HepG2 (cell line): Measurements from ENCODE around the gene HNRNPL. TPM values are rescaled to one million over a fixed set of nuclear protein-coding genes. Genes with fewer than 3 reads are reported as not detected.

Experiments
- AHDC1 ChIP-seq: sonication (generic); formaldehyde crosslinking; IDR thresholded peaks from 2 replicates; pipeline ENCODE4 v1.5.1; 2020; ENCODE audit warnings: mild to moderate bottlenecking, missing genetic modification reagents, borderline replicate concordance
- CBX1 ChIP-seq: IDR thresholded peaks from one replicate; pipeline ENCODE4 v1.6.1; 2016; ENCODE audit warnings: antibody characterized with exemption, low read depth
- CBX2 ChIP-seq, 2 experiments: fragments of 200-600 bp in 1 of 2; sonication (generic); formaldehyde crosslinking in 1 of 2; IDR thresholded peaks; 2 replicates each; pipeline versions ENCODE4 v1.7.0 to v1.8.1; 2018 to 2022; ENCODE audit warnings: low read depth in 2 of 2, low read length in 1 of 2, mild to moderate bottlenecking in 1 of 2, missing genetic modification reagents in 1 of 2
- CENPX ChIP-seq: sonication (generic); formaldehyde crosslinking; IDR thresholded peaks from 2 replicates; pipeline ENCODE4 v1.9.0; 2021; ENCODE audit warnings: mild to moderate bottlenecking, missing genetic modification reagents, moderate library complexity
- DPF2 ChIP-seq: sonication (generic); formaldehyde crosslinking; IDR thresholded peaks from 2 replicates; pipeline ENCODE4 v1.4.0; 2020; ENCODE audit warnings: mild to moderate bottlenecking, low read depth, missing genetic modification reagents, borderline replicate concordance
- ESRRA ChIP-seq: sonication (generic); formaldehyde crosslinking; IDR thresholded peaks from 2 replicates; pipeline ENCODE4 v1.5.1; 2020; ENCODE audit warnings: mild to moderate bottlenecking, low read depth, missing genetic modification reagents
- HIC2 ChIP-seq: sonication (generic); formaldehyde crosslinking; IDR thresholded peaks from 2 replicates; pipeline ENCODE4 v1.9.0; 2022; ENCODE audit warnings: low read depth, missing genetic modification reagents
- MIER2 ChIP-seq: IDR thresholded peaks from 2 replicates; pipeline ENCODE4 v1.6.1; 2016; ENCODE audit warnings: missing biosample characterization, missing genetic modification reagents
- MZF1 ChIP-seq: sonication (generic); formaldehyde crosslinking; IDR thresholded peaks from 2 replicates; pipeline ENCODE4 v1.8.1; 2023; ENCODE audit warnings: mild to moderate bottlenecking, missing genetic modification reagents, borderline replicate concordance
- PBX3 ChIP-seq: sonication (generic); formaldehyde crosslinking; IDR thresholded peaks from 2 replicates; pipeline ENCODE4 v1.8.1; 2023; ENCODE audit warnings: missing genetic modification reagents, inconsistent platforms, borderline replicate concordance
- REPIN1 ChIP-seq: sonication (generic); formaldehyde crosslinking; IDR thresholded peaks from 2 replicates; pipeline ENCODE4 v1.8.0; 2022; ENCODE audit warnings: missing genetic modification reagents, low read depth, mild to moderate bottlenecking, borderline replicate concordance
- RNF2 ChIP-seq: fragments of 450-650 bp; conservative IDR thresholded peaks from 2 replicates; pipeline ENCODE4 v1.6.1; 2016; ENCODE audit warnings: low read depth
- ZBTB43 ChIP-seq: sonication (generic); formaldehyde crosslinking; conservative IDR thresholded peaks from 2 replicates; pipeline ENCODE4 v1.4.0; 2020; ENCODE audit warnings: missing genetic modification reagents
- ZFP91 ChIP-seq: sonication (generic); formaldehyde crosslinking; IDR thresholded peaks from 2 replicates; pipeline ENCODE4 v1.9.0; 2022; ENCODE audit warnings: missing genetic modification reagents, mild to moderate bottlenecking, borderline replicate concordance
- ZNF34 ChIP-seq: sonication (generic); formaldehyde crosslinking; IDR thresholded peaks from 2 replicates; pipeline ENCODE4 v1.4.0; 2020; ENCODE audit warnings: mild to moderate bottlenecking, missing genetic modification reagents, borderline replicate concordance
- ZNF350 ChIP-seq: sonication (generic); formaldehyde crosslinking; IDR thresholded peaks from 2 replicates; pipeline ENCODE4 v1.4.0; 2020; ENCODE audit warnings: mild to moderate bottlenecking, low read depth, missing genetic modification reagents, borderline replicate concordance
- polyA plus RNA-seq, 8 experiments: library from polyadenylated mRNA; depleted of rRNA in 3 of 8; stranded (reverse) in 7 of 8; unstranded in 1 of 8; fragments of >200 nt; fragmentation: Illumina TruSeq in 4 of 8; extraction: Trizol in 4 of 8; gene quantifications; 2 replicates each; pipeline versions ENCODE4 v1.2.1 to v1.2.3, GENCODE V29; 2011 to 2016; ENCODE audit warnings: low read depth in 4 of 8, missing spikeins in 1 of 8, mixed read lengths in 1 of 8; ENCODE audit not compliant: insufficient read depth in 1 of 8
- total RNA-seq, 5 experiments: library from RNA; depleted of rRNA; stranded (reverse); fragments of >200 nt; fragmentation: Illumina TruSeq; extraction: Trizol; gene quantifications; 2 replicates each; pipeline ENCODE4 v1.2.3, GENCODE V29; 2016; ENCODE audit warnings: low read depth in 1 of 5

The HNRNPL gene
- total and polyA plus RNA-seq, 2 of the 13 experiments (the other 11 are each of a cell fraction or from before 2014, with no cell fraction given) = 156 to 278 TPM

- 0 out of 2 replicates have a peak, but pooled peaks have one; percentile 40 for TF ChIP-seq AHDC1 (CRISPR knock-in tag)
- no peak for TF ChIP-seq ZNF34
- TF ChIP-seq HIC2 = no peak
- no peak for TF ChIP-seq CBX1
- TF ChIP-seq RNF2 = peak; percentile 67; the same call in 1 of the 2 replicates
- TF ChIP-seq ESRRA (CRISPR knock-in tag) = no peak
- no peak for TF ChIP-seq ZFP91 (CRISPR knock-in tag)
- no peak for TF ChIP-seq ZBTB43 (CRISPR knock-in tag)
- TF ChIP-seq MZF1 (CRISPR knock-in tag) = no peak
- no peak for TF ChIP-seq DPF2
- TF ChIP-seq CENPX = no peak
- TF ChIP-seq ZNF350 (CRISPR knock-in tag) = no peak; the same call in 1 of the 2 replicates
- no peak for TF ChIP-seq CBX2 (IDR thresholded peaks at IDR 0.05; ENCODE audit: low read depth, low read length)
- no peak for TF ChIP-seq CBX2 (CRISPR knock-in tag; IDR thresholded peaks at IDR 0.05; ENCODE audit: low read depth)
- TF ChIP-seq PBX3 (CRISPR knock-in tag) = no peak
- no peak for TF ChIP-seq MIER2 (CRISPR knock-in tag)
- TF ChIP-seq REPIN1 (CRISPR knock-in tag) = no peak
Observed at GRCh38 chr19:38849147-38849859, 483 bp downstream of the HNRNPL start (continued).
